ENCODE results near the gene PRICKLE3.

The PRICKLE3 gene

DNA sequence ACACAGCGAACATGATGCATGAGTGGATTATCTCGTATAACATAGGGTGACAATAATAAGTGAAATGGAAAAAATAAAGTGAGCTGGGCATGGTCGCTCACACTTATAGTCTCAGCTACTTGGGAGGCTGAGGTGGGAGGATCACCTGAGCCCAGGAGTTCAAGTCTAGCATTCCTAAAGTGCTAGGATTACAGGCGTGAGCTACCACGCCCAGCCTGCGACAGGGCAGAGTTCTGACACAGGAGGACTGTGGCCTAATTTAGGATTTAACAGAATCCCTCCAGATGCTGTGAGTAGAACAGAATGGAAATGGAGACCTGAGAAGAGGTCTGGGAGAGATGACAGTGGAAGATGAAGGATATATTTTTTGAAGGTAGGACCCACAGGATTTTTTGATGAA, 3.4 kb upstream of the PRICKLE3 start:
- peak overlapping the region; percentile 75 for H3K4me3 ChIP-seq (ENCODE audit: low read length)

DNA sequence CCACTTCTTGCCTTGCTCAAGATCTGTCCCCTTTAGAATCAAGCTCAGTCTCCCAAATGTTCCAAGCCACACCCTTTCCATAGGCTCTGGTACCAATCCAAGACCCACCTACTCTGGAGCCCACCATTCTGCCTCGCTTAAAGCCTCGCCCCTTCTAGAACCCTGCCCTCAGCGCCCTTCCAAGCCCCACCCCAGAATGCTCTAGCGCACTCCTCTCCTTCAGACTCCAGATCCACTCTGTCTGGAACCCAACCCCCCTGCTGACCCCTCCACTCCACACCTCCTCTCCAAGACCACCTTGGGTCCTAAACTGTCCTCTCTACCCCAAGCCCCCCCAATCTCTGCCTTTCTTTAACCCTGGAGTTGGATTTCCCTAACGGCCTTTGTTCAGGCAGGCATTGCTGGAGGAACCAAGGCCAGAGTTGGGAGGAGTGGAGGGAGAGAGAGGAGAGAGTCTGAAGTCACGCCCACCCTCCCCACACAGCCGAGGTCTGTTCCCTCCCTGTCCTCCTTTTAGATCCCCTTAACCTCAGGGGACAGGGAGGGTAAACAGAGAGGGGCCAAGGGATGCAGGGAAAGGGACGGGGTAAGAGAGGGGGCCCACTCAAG, 2.4 kb upstream of the PRICKLE3 start:
- Histone ChIP-seq H3K36me3 (ENCODE audit: control insufficient read depth, low read length) (peaks cover 7% of the 10 kb centered on the region), H3K79me2 (ENCODE audit: control insufficient read depth, low read length) (peaks cover 29% of the 10 kb centered on the region), H4K20me1 (ENCODE audit: control insufficient read depth, insufficient read depth, low read depth, low read length) (no peaks in the 10 kb centered on the region), H3K4me1 (ENCODE audit: control insufficient read depth, low read length) (peaks cover 48% of the 10 kb centered on the region), H3K27ac (ENCODE audit: low read depth, low read length) (no peak overlapping the region), H3K27me3 (ENCODE audit: control insufficient read depth, low read length) (no peaks in the 10 kb centered on the region), H3K9me3 (ENCODE audit: control insufficient read depth, insufficient read depth, low read length) (no peaks in the 10 kb centered on the region), H3F3A (ENCODE audit: control insufficient read depth, insufficient read depth) (peaks cover 7% of the 10 kb centered on the region), H3K4me2 (ENCODE audit: low read length) (peak overlapping the region; percentile 47), H3K9me2 (replicated peaks; ENCODE audit: control insufficient read depth, low read length) (no peaks in the 10 kb centered on the region), H3K4me3 (ENCODE audit: low read length) (peak overlapping the region; percentile 10; the same call in 1 of the 2 replicates)
- TF ChIP-seq, protein P1, sequence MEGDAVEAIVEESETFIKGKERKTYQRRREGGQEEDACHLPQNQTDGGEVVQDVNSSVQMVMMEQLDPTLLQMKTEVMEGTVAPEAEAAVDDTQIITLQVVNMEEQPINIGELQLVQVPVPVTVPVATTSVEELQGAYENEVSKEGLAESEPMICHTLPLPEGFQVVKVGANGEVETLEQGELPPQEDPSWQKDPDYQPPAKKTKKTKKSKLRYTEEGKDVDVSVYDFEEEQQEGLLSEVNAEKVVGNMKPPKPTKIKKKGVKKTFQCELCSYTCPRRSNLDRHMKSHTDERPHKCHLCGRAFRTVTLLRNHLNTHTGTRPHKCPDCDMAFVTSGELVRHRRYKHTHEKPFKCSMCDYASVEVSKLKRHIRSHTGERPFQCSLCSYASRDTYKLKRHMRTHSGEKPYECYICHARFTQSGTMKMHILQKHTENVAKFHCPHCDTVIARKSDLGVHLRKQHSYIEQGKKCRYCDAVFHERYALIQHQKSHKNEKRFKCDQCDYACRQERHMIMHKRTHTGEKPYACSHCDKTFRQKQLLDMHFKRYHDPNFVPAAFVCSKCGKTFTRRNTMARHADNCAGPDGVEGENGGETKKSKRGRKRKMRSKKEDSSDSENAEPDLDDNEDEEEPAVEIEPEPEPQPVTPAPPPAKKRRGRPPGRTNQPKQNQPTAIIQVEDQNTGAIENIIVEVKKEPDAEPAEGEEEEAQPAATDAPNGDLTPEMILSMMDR (IDR thresholded peaks at IDR 0.05; ENCODE audit: low read depth, low read length, poor library complexity, severe bottlenecking), result no peak
- TF ChIP-seq EZH2phosphoT487 (IDR thresholded peaks at IDR 0.05; ENCODE audit: borderline replicate concordance, low read length), result no peak

More for the DNA sequence above, 3.4 kb upstream of the PRICKLE3 start:
- TF ChIP-seq, protein P1 (IDR thresholded peaks at IDR 0.05; ENCODE audit: low read depth, low read length, poor library complexity, severe bottlenecking), result no peak
- no peak for TF ChIP-seq EZH2phosphoT487 (IDR thresholded peaks at IDR 0.05; ENCODE audit: borderline replicate concordance, low read length)
- peak overlapping the region; percentile 80 for H3K27ac ChIP-seq (ENCODE audit: low read depth, low read length)
- H3F3A ChIP-seq (ENCODE audit: control insufficient read depth, insufficient read depth), result peaks cover 7% of the 10 kb centered on the region
- H4K20me1 ChIP-seq (ENCODE audit: control insufficient read depth, insufficient read depth, low read depth, low read length), result no peaks in the 10 kb centered on the region
- H3K4me2 ChIP-seq (ENCODE audit: low read length), result peak overlapping the region; percentile 69
- peaks cover 43% of the 10 kb centered on the region for H3K4me1 ChIP-seq (ENCODE audit: control insufficient read depth, low read length)
- peaks cover 19% of the 10 kb centered on the region for H3K79me2 ChIP-seq (ENCODE audit: control insufficient read depth, low read length)
- H3K27me3 ChIP-seq (ENCODE audit: control insufficient read depth, low read length), result no peaks in the 10 kb centered on the region
- no peaks in the 10 kb centered on the region for H3K9me2 ChIP-seq (replicated peaks; ENCODE audit: control insufficient read depth, low read length)
- no peaks in the 10 kb centered on the region for H3K36me3 ChIP-seq (ENCODE audit: control insufficient read depth, low read length)
- H3K9me3 ChIP-seq (ENCODE audit: control insufficient read depth, insufficient read depth, low read length), result no peaks in the 10 kb centered on the region

DNA sequence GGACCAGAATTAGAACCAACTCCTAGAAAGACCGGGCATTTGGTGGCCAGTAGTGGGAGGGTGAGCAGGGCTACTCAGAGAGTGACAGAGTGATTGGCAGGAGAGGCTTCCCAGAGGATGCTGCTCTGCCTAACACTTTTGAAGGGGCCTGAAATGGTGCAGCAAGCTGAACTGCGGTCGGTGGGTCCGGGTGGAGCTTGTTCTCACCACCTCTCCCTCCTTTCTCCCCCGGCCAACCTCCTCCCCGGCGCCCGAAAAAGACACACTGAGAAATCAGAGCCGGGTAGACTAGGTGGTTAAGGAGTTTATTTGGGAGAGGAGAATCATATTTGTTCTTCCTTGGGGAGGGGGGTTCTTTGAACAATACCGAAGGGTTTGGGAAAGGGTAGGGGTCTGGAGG, 1.4 kb upstream of the PRICKLE3 start:
- no peak for TF ChIP-seq EZH2phosphoT487 (IDR thresholded peaks at IDR 0.05; ENCODE audit: borderline replicate concordance, low read length)
- TF ChIP-seq, protein P1 (IDR thresholded peaks at IDR 0.05; ENCODE audit: low read depth, low read length, poor library complexity, severe bottlenecking), result no peak
- Histone ChIP-seq H3K4me3 (ENCODE audit: low read length) (no peak overlapping the region), H3K36me3 (ENCODE audit: control insufficient read depth, low read length) (peaks cover 9% of the 10 kb centered on the region), H3K27ac (ENCODE audit: low read depth, low read length) (no peak overlapping the region), H4K20me1 (ENCODE audit: control insufficient read depth, insufficient read depth, low read depth, low read length) (no peaks in the 10 kb centered on the region), H3K4me1 (ENCODE audit: control insufficient read depth, low read length) (peaks cover 42% of the 10 kb centered on the region), H3K9me3 (ENCODE audit: control insufficient read depth, insufficient read depth, low read length) (no peaks in the 10 kb centered on the region), H3K4me2 (ENCODE audit: low read length) (no peak overlapping the region), H3K79me2 (ENCODE audit: control insufficient read depth, low read length) (peaks cover 29% of the 10 kb centered on the region), H3K27me3 (ENCODE audit: control insufficient read depth, low read length) (no peaks in the 10 kb centered on the region), H3F3A (ENCODE audit: control insufficient read depth, insufficient read depth) (peaks cover 7% of the 10 kb centered on the region), H3K9me2 (replicated peaks; ENCODE audit: control insufficient read depth, low read length) (no peaks in the 10 kb centered on the region)
